B cell (primary cell): ENCODE data around the gene RPTOR. TPM values are rescaled to one million over a fixed set of nuclear protein-coding genes. Genes with fewer than 3 reads are reported as not detected.

Source experiments
- ATAC-seq: fragments of 200-7000 bp; cut with Tn5 transposase; one replicate; pipeline ENCODE4 v1.10.0; 2021; ENCODE audit warnings: low read depth, mild to moderate bottlenecking, moderate number of reproducible peaks, moderate library complexity
- CTCF ChIA-PET: fragments of 350-600 bp; sonication (Branson Sonifier 250); formaldehyde crosslinking; loops from one replicate; lab custom pipeline; 2021; ENCODE audit warnings: antibody characterized with exemption, inconsistent platforms; lab: Charles Lee
- POLR2A ChIA-PET: fragments of 350-600 bp; sonication (Branson Sonifier 250); formaldehyde crosslinking; loops from one replicate; lab custom pipeline; 2021; ENCODE audit warnings: antibody characterized with exemption; lab: Charles Lee
- DNase-seq: peaks from one replicate; pipeline ENCODE4 v3.0.0; 2013
- H2AFZ ChIP-seq: 2 replicates; pipeline ENCODE4 v1.6.1; 2012; ENCODE audit warnings: mild to moderate bottlenecking, low read depth, low read length; ENCODE audit not compliant: insufficient read depth, poor library complexity, severe bottlenecking
- H3K27ac ChIP-seq, 2 donors: 1 replicate in 1 of 2; 2 replicates in 1 of 2; pipeline ENCODE4 v1.5.1; 2012 to 2013; ENCODE audit warnings: low read length in 2 of 2, mild to moderate bottlenecking in 2 of 2, moderate library complexity in 1 of 2
- H3K27me3 ChIP-seq, 4 experiments: fragments of 200-600 bp in 1 of 4; sonication (generic) in 1 of 4; replicated peaks in 1 of 4; 1 replicate in 2 of 4; 2 replicates in 2 of 4; pipeline versions ENCODE4 v1.6.1 to v1.7.0; 2013 to 2016; ENCODE audit warnings: low read length in 3 of 4, mild to moderate bottlenecking in 2 of 4, mixed read lengths in 1 of 4, moderate library complexity in 1 of 4; ENCODE audit not compliant: insufficient read depth in 4 of 4, control insufficient read depth in 3 of 4; ENCODE audit errors: control extremely low read depth in 1 of 4
- H3K36me3 ChIP-seq, 2 experiments: replicated peaks in 1 of 2; 1 replicate in 1 of 2; 2 replicates in 1 of 2; pipeline versions ENCODE4 v1.6.1 to v1.7.1; 2013; ENCODE audit warnings: low read length in 1 of 2; ENCODE audit not compliant: insufficient read depth in 2 of 2, control insufficient read depth in 1 of 2; ENCODE audit errors: control extremely low read depth in 1 of 2, extremely low read depth in 1 of 2
- H3K4me1 ChIP-seq, 2 donors: fragments of 200-600 bp in 1 of 2; sonication (generic) in 1 of 2; 1 replicate in 1 of 2; 2 replicates in 1 of 2; pipeline versions ENCODE4 v1.5.1 to v1.6.1; 2013 to 2017; ENCODE audit warnings: low read length in 2 of 2; ENCODE audit not compliant: control insufficient read depth in 2 of 2, insufficient read depth in 2 of 2
- H3K4me2 ChIP-seq: replicated peaks from 2 replicates; pipeline ENCODE3; 2012; ENCODE audit warnings: mild to moderate bottlenecking, low read depth, low read length; ENCODE audit not compliant: poor library complexity, severe bottlenecking
- H3K4me3 ChIP-seq, 5 experiments: fragments of 200-600 bp in 1 of 5; sonication (generic) in 1 of 5; 1 replicate in 3 of 5; 2 replicates in 2 of 5; pipeline versions ENCODE4 v1.5.1 to v1.7.0; 2011 to 2016; ENCODE audit warnings: low read length in 4 of 5, mild to moderate bottlenecking in 4 of 5, low read depth in 2 of 5, control low read depth in 1 of 5, moderate library complexity in 1 of 5; ENCODE audit not compliant: insufficient read depth in 1 of 5; ENCODE audit errors: control extremely low read depth in 1 of 5, extremely low read depth in 1 of 5
- H3K79me2 ChIP-seq: fragments of 200-600 bp; sonication (generic); one replicate; pipeline ENCODE4 v1.6.0; 2016; ENCODE audit warnings: low read length; ENCODE audit not compliant: control insufficient read depth, insufficient read depth
- H3K9ac ChIP-seq: fragments of 200-600 bp; sonication (generic); 2 replicates; pipeline ENCODE4 v1.6.1; 2017; ENCODE audit warnings: mild to moderate bottlenecking, low read length, moderate library complexity
- H3K9me3 ChIP-seq, 3 donors: one replicate each; pipeline versions ENCODE4 v1.6.1 to v1.7.1; 2013; ENCODE audit warnings: low read length in 2 of 3; ENCODE audit not compliant: control insufficient read depth in 2 of 3, insufficient read depth in 1 of 3; ENCODE audit errors: control extremely low read depth in 1 of 3
- H4K20me1 ChIP-seq: 2 replicates; pipeline ENCODE4 v1.6.0; 2012; ENCODE audit warnings: mild to moderate bottlenecking, low read length; ENCODE audit not compliant: insufficient read depth, control insufficient read depth, poor library complexity, severe bottlenecking
- H3K27ac Mint-ChIP-seq: one replicate; pipeline ENCODE4 v1.8.0; 2021; ENCODE audit warnings: mixed read lengths
- H3K27me3 Mint-ChIP-seq: one replicate; pipeline ENCODE4 v1.8.0; 2021; ENCODE audit warnings: mixed read lengths
- H3K4me1 Mint-ChIP-seq: one replicate; pipeline ENCODE4 v1.8.0; 2021; ENCODE audit warnings: mixed read lengths
- H3K4me3 Mint-ChIP-seq: one replicate; pipeline ENCODE4 v1.8.0; 2021; ENCODE audit warnings: mixed read lengths
- H3K9me3 Mint-ChIP-seq: one replicate; pipeline ENCODE4 v1.8.0; 2022; ENCODE audit warnings: mixed read lengths; ENCODE audit not compliant: insufficient read depth
- CTCF ChIP-seq: fragments of 200-600 bp; IDR thresholded peaks from one replicate; pipeline ENCODE4 v1.8.0; 2022; ENCODE audit warnings: antibody characterized with exemption, mild to moderate bottlenecking
- EZH2 ChIP-seq: IDR thresholded peaks from 2 replicates; pipeline ENCODE4 v1.6.1; 2012; ENCODE audit warnings: borderline replicate concordance, low read depth, mild to moderate bottlenecking, moderate library complexity, low read length; ENCODE audit not compliant: insufficient read depth, poor library complexity, severe bottlenecking
- WGBS: methylation state at CpG from one replicate; pipeline ENCODE4 v1.1.5; 2013; ENCODE audit warnings: missing lambda C conversion rate; ENCODE audit not compliant: insufficient coverage; 5-methylcytosine and 5-hydroxymethylcytosine counted together
- intact Hi-C: fragments of 100-400 bp; cut with micrococcal nuclease; formaldehyde crosslinking; loops from one replicate; pipeline ENCODE4 v1.10.0; 2022
- polyA plus RNA-seq: library from polyadenylated mRNA; depleted of rRNA; stranded (reverse); fragments of >200 nt; gene quantifications from 2 replicates; pipeline ENCODE4 v1.2.3, GENCODE V29; 2012
- total RNA-seq, 2 donors: library from RNA; stranded (reverse); fragments of 120-200 nt in 1 of 2; gene quantifications; 1 replicate in 1 of 2; 2 replicates in 1 of 2; pipeline versions ENCODE4 v1.2.3 to v1.2.4, GENCODE V29; 2013 to 2022

RPTOR gene
- total and polyA plus RNA-seq, 2 donors (not counting 1 experiment from before 2014, with no cell fraction given): 13.4 to 58.8 TPM

GRCh38 chr17:80529104-80529903 is 15.3 kb upstream of the RPTOR start:
- H3K27me3 ChIP-seq: peaks cover 0 to 8% (median 3%) of the 10 kb centered on the region in 4 experiments
- Mint-ChIP-seq H3K9me3 (no peaks in the 10 kb centered on the region), H3K27me3 (peaks cover 27% of the 10 kb centered on the region), H3K4me3 (no peak overlapping the region), H3K4me1 (no peaks in the 10 kb centered on the region), H3K27ac (no peak overlapping the region)
- no peak overlapping the region for H3K4me2 ChIP-seq
- no peak overlapping the region for H2AFZ ChIP-seq
- DNase-seq (no peak), ATAC-seq (no peak)
- no peaks in the 10 kb centered on the region for H3K4me1 ChIP-seq
- no peaks in the 10 kb centered on the region for H4K20me1 ChIP-seq
- 86% methylated on average over 18 of the region's 23 CpGs for WGBS
- H3K36me3 ChIP-seq: no peaks in the 10 kb centered on the region
- POLR2A ChIA-PET: no interaction called here
- H3K4me3 ChIP-seq: no peak overlapping the region
- H3K27ac ChIP-seq: no peak overlapping the region
- TF ChIP-seq CTCF: no peak
- TF ChIP-seq EZH2: no peak
- no peaks in the 10 kb centered on the region for H3K79me2 ChIP-seq
- intact Hi-C loops: no loop called here
- no peaks in the 10 kb centered on the region for H3K9me3 ChIP-seq
- H3K9ac ChIP-seq: no peak overlapping the region
- CTCF ChIA-PET: interaction anchor here (1.2 kb wide), 1 partner anchor 35 kb away, joined by 4 read pairs; no protein-coding TSS in a partner anchor

GRCh38 chr17:80529904-80530292 is 14.7 kb upstream of the RPTOR start:
- Histone ChIP-seq H3K9me3 (no peaks in the 10 kb centered on the region), H3K27me3 (peaks cover 0 to 8% (median 3%) of the 10 kb centered on the region in 4 experiments), H3K4me3 (no peak overlapping the region), H3K9ac (no peak overlapping the region), H3K4me1 (no peaks in the 10 kb centered on the region), H3K4me2 (no peak overlapping the region), H4K20me1 (no peaks in the 10 kb centered on the region), H2AFZ (no peak overlapping the region), H3K36me3 (no peaks in the 10 kb centered on the region), H3K79me2 (no peaks in the 10 kb centered on the region), H3K27ac (no peak overlapping the region)
- intact Hi-C loops: no loop called here
- POLR2A ChIA-PET: no interaction called here
- 88% methylated on average over 6 of the region's 6 CpGs for WGBS
- H3K27me3 Mint-ChIP-seq: peaks cover 29% of the 10 kb centered on the region
- ATAC-seq (no peak), DNase-seq (no peak)
- H3K9me3 Mint-ChIP-seq: no peaks in the 10 kb centered on the region
- H3K27ac Mint-ChIP-seq: no peak overlapping the region
- TF ChIP-seq CTCF (no peak), EZH2 (no peak)
- CTCF ChIA-PET: interaction anchor here (1.2 kb wide), 1 partner anchor 35 kb away, joined by 4 read pairs; no protein-coding TSS in a partner anchor
- no peaks in the 10 kb centered on the region for H3K4me1 Mint-ChIP-seq
- H3K4me3 Mint-ChIP-seq: no peak overlapping the region
